HG03354 (cell line): ENCODE results near the gene MYDGF.

Experiments
- ATAC-seq: cut with Tn5 transposase; IDR thresholded peaks from one replicate; pipeline ENCODE4 v1.9.1; 2021; ENCODE audit warnings: mild to moderate bottlenecking; ENCODE audit not compliant: unreplicated experiment, poor library complexity, severe bottlenecking

The MYDGF gene

GRCh38 chr19:4649392-4650047, 20.6 kb downstream of the MYDGF start:
- ATAC-seq, result no peak

DNA sequence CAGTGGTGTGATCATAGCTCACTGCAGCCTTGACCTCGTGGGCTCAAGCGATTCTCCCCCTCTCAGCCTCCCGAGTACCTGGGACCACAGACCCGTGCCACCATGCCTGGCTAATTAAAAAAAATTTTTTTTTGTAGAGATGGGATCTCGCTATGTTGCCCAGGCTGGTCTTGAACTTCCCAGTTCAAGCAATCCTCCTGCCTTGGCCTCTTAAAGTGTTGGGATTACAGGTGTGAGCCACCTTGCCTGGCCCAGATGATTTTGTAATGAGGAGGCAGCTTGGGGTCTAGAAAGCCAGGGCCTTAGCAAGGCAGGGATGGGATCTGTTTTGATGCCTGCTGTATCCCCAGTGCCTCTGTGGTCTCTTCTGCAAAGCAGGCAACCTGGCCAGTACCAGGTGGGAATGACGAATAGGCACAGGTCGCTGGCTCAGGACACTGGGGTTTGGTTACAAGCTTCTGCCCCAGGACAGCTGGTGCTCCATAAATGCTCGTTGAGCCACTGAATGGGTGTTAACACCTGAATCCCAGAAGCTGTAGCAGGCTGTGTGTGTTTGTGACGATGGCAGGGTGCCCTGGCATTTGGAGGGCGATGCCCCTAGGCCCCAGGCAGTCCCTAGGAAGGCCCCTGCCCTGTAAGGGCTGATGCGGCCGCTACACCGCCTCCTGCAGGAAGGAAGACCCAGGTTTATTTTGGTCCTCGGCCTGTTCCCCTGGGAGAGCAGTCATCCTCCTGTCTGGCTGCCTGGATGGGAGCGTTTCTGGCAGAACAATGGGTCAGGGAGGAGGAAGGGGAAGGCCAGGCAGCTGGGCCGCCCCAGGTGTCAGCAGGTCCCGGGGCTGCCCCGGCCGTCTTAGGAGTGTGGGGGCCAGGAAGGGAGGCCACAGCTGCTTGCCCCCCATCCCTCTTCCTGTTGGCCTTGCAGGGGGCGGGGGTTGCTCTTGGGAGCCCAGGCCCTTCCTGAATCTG, 22.2 kb downstream of the MYDGF start:
- ATAC-seq, result no peak

GRCh38 chr19:4645718-4646117, 24.4 kb downstream of the MYDGF start:
- no peak for ATAC-seq

GRCh38 chr19:4642625-4643024, 27.5 kb downstream of the MYDGF start:
- no peak for ATAC-seq

GRCh38 chr19:4641132-4641531, 29.0 kb downstream of the MYDGF start:
- ATAC-seq, result no peak

DNA sequence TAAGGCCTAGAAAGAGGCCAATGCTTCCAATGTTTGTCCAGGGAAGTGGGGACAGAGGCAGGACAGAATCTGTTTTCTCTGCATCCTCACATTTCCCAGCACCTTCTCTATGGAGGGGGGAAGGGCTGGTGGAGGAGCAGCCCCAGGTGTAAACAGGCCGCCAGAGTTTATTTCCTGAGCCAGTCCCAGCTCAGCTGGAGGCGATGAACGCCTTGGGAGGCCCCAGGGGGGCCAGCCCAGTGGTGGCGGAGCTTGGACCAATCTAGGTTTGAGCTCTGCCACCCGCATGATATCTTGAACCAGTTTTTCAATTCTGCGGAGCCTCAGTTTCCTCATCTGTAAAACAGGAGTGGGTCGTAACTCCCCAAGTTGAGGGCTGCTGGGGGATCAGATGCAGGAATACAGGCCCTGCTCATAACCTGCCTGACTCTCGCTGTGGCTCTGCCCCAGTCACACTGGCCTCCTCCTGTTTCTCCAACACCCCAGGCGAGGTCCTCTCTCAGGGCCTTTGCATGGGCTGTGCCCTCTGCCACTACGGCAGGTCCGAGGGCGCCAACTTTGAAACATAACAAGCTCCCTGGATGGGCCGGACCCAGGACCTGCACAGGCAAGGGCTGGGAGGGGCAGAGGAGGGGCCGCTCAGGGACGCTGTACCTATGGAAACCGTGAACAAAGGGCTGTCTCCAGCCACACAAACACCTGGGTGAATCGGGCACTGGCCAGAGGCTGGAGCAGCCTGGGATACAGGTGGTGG, 29.7 kb downstream of the MYDGF start:
- no peak for ATAC-seq

DNA sequence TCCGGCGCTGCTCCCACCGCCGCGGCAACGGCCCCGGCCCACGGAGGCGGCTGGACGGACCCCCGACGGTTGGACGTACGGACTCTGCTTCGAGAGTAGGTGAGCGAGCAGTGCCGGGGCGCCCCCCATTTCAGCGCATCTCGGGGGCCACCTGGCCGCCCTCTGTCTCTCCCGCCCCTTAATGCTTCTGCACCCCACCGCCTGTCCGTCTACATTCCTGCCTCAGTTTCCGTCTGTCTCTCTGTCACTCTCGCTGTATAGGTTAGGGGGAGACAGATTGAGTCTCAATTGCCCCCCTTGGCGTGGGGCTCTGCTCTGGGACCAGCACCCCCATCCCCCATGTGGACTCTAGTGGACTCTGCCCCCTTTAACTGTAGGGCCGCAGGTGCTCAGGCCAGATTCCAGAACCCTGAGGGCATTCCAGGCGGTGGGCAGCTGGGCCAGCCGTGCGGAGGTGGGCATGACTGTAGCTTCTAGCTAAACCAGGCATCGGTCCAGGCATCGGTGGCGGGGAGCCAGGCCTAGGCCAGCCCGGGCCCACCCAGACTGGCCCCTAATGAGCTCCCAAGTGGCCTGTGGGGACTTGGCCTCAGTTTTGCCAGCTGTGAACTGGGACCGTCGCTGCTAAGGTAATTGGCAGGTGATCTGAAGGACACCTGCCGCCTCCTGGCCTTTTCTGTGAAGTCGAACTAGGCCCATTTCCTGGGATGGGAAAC, 30.5 kb downstream of the MYDGF start:
- peak; percentile 8 for ATAC-seq

- peak; percentile 76 for ATAC-seq
Measured at GRCh38 chr19:4638828-4639530, 31.2 kb downstream of the MYDGF start, which contains the start of gene TNFAIP8L1. Gene TNFAIP8L1, plus strand, starts transcription at chr19:4639516. Its CDS starts 12,354 bp downstream, at chr19:4651870.

DNA sequence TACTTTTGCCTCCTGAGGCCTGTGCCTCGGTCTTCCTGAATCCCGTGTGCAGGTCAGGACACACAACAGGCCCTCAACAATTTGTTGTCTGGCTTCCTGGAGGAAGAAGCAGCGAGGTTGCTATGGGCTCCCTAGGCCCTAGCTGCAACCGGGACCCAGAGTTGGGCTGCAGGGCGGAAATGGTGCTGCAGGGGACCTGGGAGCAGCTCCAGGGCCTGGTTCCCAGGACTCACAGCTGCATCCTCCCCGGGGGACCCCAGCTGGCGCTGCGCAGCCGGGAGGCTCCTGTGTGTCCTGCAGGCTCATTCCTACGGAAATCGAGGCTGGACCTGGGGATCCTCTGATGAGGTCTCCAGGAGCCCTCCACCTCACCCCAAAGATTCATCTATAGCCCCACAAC, 31.8 kb downstream of the MYDGF start:
- no peak for ATAC-seq

- no peak for ATAC-seq
Measured at GRCh38 chr19:4636761-4637160, 33.4 kb downstream of the MYDGF start.

GRCh38 chr19:4636151-4636717, 33.9 kb downstream of the MYDGF start:
- ATAC-seq, result no peak

DNA sequence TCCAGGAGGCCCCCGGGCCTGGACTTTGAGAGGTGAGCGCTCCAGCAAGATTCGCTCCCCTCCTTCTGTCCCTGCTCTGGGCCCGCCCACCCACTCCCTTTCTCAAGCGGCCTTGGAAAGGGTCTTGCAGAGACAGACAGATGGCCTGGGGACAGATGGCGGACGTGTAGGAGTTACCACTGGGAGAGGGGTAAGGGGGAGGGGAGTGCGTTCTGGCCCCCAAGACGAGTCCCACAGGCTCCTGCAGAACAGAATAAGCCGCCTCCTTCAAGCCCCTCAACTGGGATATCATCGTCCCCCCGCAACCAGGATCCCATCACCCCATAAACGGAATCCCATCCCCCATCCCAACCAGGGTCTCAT, 34.4 kb downstream of the MYDGF start:
- no peak for ATAC-seq

- ATAC-seq, result no peak
Measured at GRCh38 chr19:4633140-4633967, 36.8 kb downstream of the MYDGF start.

GRCh38 chr19:4624733-4625362, 45.3 kb downstream of the MYDGF start:
- ATAC-seq, result no peak

DNA sequence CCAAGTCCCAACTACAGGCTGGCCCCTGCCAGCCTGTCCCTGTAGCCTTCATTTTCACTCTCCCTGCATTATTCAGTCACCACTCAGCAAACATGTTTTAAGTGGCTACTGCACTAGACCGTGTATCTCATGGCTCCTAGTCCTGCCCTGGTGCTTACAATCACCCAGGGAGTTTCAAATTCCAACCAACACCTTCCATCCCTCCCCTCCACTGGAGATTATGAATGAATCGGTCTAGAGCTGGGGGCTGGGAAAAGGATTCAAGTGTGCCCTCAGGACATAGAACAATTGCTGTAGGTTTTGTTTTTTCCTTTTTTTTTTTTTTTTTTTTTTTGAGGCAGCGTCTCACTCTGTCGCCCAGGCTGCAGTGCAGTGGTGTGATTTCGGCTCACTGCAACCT, 45.8 kb downstream of the MYDGF start:
- no peak for ATAC-seq

GRCh38 chr19:4622695-4623421, 47.3 kb downstream of the MYDGF start:
- no peak for ATAC-seq

DNA sequence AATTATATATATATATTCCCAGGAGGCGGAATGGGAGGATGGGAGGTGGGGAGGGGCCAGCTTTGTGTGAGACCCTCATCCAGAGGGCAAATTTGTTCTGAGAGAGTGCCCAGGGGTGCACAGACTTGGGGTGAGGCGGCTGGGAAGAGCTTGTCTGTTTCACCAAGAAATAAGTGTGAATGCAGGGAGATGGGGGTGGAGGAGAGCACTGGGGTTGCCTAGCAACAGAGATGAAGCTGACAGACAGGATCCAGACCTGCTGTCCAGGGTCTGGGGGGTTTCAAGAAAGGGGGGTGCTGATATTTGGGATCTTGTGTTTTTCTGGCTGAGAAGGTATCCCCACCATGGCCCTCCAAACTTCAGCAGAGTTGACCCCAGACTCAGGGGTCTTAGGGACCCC, 49.5 kb downstream of the MYDGF start:
- ATAC-seq, result no peak
